ENCODE results near the gene DPF3.

DNA sequence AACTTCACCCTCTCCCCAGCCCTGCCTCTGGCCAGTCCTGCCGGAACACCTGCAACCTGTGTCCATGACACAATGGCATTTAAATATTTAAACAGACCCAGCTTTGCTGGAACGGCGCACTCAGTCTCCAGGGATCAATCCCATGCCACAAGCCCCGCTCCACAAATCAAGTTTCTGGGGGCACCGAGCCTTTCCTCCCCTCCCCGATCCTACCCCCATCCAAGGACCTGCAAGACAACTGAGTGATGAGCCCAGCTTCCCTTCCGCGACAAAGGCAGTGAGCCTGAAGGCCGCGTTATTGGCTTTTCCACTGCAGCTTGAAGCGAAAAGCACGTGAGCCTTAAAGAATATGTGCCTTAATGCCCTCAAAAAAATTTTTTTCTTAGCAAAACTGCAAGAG lies 185.7 kb downstream of the DPF3 start:
- TF ChIP-seq EZH2phosphoT487 (IDR thresholded peaks at IDR 0.05; ENCODE audit: insufficient read depth, low read depth) (no peak), EZH2 (IDR thresholded peaks at IDR 0.05; ENCODE audit: insufficient read depth, poor library complexity, severe bottlenecking) (no peak)

Measured in GM23248 (cell line).